ENCODE measurements around the gene ZNF32. TPM values are rescaled to one million over a fixed set of nuclear protein-coding genes. Genes with fewer than 3 reads are reported as not detected.
A peak's percentile ranks its signal among the peaks of the same experiment; 100 is the strongest.

ZNF32 gene
- total RNA-seq, 3 donors from 2014 or later, result 53.1 to 74.3 (median 54.4) TPM

DNA sequence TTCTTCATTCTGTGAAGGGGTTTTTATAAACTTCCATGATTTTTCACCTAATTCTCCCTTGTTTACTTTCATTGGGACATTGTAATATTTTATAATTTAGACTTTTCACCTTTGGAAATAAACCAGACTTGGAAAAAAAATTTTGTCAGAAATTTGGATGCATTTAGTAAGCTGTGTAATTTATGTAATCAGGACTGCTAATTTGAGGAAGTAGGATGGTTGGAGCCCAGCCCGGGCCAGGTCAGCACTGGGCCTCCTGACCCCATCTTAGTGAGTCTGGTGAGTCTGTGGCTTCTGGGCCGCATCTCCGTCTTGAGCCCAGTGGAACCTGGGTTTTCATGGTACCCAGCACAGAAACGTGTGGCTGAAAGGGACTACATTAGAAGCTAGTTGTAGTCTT, 27.6 kb upstream of the ZNF32 start:
- H3K36me3 ChIP-seq, result no peaks in the 10 kb centered on the region
- TF ChIP-seq, protein P1, sequence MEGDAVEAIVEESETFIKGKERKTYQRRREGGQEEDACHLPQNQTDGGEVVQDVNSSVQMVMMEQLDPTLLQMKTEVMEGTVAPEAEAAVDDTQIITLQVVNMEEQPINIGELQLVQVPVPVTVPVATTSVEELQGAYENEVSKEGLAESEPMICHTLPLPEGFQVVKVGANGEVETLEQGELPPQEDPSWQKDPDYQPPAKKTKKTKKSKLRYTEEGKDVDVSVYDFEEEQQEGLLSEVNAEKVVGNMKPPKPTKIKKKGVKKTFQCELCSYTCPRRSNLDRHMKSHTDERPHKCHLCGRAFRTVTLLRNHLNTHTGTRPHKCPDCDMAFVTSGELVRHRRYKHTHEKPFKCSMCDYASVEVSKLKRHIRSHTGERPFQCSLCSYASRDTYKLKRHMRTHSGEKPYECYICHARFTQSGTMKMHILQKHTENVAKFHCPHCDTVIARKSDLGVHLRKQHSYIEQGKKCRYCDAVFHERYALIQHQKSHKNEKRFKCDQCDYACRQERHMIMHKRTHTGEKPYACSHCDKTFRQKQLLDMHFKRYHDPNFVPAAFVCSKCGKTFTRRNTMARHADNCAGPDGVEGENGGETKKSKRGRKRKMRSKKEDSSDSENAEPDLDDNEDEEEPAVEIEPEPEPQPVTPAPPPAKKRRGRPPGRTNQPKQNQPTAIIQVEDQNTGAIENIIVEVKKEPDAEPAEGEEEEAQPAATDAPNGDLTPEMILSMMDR (IDR thresholded peaks at IDR 0.05), result no peak
- TF ChIP-seq POLR2AphosphoS5 (IDR thresholded peaks at IDR 0.05) (no peak), POLR2A (IDR thresholded peaks at IDR 0.05) (no peak)
- no peak overlapping the region for H3K4me3 ChIP-seq
- DNase-seq (ENCODE audit: low spot score in 2 of 2), result no peak
- peaks cover 0 to 2% of the 10 kb centered on the region in 2 donors for H3K27me3 ChIP-seq
- no peaks in the 10 kb centered on the region for H3K4me1 ChIP-seq
- no peaks in the 10 kb centered on the region for H3K9me3 ChIP-seq
- intact Hi-C loops (cut with DNase I; ENCODE audit: low total_unique reads), result loop anchor here (10.0 kb wide), 1 partner anchor 1178 kb away; no protein-coding TSS in a partner anchor
- H3K27ac ChIP-seq, result peak overlapping the region in 1 of 2 donors; percentile 20

DNA sequence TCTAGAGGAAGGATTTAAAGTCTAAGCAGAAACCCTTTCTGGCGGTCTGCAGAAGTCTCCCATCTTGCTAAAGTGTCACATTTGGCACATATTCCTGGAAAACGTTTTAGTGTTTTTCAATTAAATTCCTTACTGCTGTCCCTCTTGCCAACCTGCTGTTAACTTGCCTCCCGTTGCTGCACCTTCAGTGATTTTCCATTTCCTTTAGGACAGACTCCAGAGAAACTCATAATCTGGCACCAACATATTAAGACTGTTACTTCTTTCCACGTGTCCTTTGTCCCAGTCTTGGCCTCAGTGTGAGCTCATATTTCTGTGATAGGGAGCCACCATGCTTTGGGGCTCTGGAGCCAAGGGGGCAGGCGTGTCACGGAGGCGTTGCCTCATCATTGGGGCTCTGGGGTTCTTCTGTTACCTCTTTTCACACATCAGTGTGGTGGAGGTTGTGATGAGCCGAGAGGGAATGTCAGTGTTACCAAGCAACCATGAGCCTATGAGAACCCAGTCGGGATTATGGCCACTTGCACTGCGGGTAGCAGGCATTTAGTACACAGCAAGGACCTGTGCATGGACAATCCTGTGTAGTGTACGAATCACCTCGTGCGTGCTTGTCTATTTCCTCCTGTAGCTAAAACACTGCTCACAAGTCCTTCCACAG, 26.0 kb upstream of the ZNF32 start:
- DNase-seq (ENCODE audit: low spot score in 2 of 2), result no peak

DNA sequence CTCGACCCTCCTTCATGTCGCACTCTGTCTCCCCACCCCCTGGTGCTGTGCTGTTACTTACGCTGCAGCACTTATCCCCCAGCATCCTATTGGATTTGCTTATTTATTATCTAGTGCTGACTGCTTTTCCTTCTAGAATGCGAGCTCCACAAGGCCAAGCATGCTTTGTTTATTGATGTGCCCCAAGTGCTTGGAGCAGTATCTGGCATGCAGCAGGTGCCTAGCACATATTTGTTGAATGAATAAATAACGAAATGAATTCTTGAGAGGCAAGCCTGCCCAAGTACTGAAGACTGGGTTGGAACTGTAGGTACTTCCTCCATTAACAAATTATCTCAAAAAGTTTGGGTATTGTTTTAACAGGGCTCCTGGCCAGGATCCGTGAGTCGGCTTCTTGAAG, 24.8 kb upstream of the ZNF32 start:
- DNase-seq (ENCODE audit: low spot score in 2 of 2), result no peak
- H3K4me1 ChIP-seq, result no peaks in the 10 kb centered on the region
- H3K27me3 ChIP-seq, result peaks cover 0 to 10% of the 10 kb centered on the region in 2 donors
- H3K4me3 ChIP-seq, result no peak overlapping the region
- no peaks in the 10 kb centered on the region for H3K9me3 ChIP-seq
- intact Hi-C loops (cut with DNase I; ENCODE audit: low total_unique reads), result loop anchor here (10.0 kb wide), 1 partner anchor 1181 kb away; no protein-coding TSS in a partner anchor
- H3K27ac ChIP-seq, result no peak overlapping the region
- no peaks in the 10 kb centered on the region for H3K36me3 ChIP-seq
- TF ChIP-seq, protein P1 (IDR thresholded peaks at IDR 0.05), result no peak
- TF ChIP-seq POLR2A (IDR thresholded peaks at IDR 0.05), result no peak
- TF ChIP-seq POLR2AphosphoS5 (IDR thresholded peaks at IDR 0.05), result no peak

More for the DNA sequence above, 26.0 kb upstream of the ZNF32 start:
- Histone ChIP-seq H3K27me3 (peaks cover 0 to 10% of the 10 kb centered on the region in 2 donors), H3K4me3 (no peak overlapping the region), H3K4me1 (no peaks in the 10 kb centered on the region), H3K27ac (no peak overlapping the region), H3K9me3 (no peaks in the 10 kb centered on the region), H3K36me3 (no peaks in the 10 kb centered on the region)
- no peak for TF ChIP-seq POLR2A (IDR thresholded peaks at IDR 0.05)
- TF ChIP-seq, protein P1 (IDR thresholded peaks at IDR 0.05), result no peak
- TF ChIP-seq POLR2AphosphoS5 (IDR thresholded peaks at IDR 0.05), result no peak
- intact Hi-C loops (cut with DNase I; ENCODE audit: low total_unique reads), result loop anchor here (10.0 kb wide), 1 partner anchor 1180 kb away; no protein-coding TSS in a partner anchor

DNA sequence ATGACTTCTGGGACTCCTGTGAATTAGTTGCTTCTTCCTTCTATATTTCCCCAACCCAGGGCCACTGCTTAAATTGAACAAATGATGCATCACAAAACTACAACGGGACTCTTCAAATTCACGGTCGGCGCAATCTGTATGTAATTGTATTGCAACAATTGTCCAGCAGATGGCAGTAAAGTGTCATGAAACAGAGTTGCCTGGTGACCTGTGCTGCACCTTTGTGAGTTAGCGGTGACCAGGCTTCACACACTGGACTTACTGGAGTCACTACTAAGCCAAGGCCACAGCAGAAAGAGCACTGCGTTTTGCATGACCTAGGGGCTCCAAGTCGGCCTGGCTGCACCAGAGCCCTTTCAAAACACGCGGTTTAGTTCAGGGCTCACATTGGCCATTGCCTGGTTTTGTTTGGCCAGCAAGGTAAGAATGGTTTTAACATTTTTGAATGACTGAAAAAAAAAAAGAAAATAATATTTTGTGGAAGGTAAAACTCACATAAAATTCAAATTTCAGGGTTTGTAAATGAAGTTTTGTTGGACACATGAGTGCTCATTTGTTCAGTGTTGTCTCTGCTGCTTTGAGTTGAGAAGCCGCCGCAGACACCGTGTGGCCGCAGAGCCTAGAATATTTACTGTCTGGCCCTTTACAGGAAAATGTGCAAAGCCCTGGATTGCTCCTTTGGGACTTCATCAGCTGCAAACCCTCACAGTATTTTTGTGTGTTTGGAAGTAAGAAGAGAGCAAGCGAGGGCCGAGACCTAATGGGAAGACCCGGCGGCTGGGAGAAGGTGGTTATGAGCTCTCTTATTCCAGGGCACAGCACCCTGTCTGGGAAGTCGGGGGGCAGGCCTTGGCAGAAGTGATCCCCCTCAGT, 23.2 kb upstream of the ZNF32 start:
- TF ChIP-seq POLR2A (IDR thresholded peaks at IDR 0.05), result no peak
- TF ChIP-seq, protein P1 (IDR thresholded peaks at IDR 0.05), result peak; percentile 87 to 91 (median 90)
- peaks cover 0 to 19% of the 10 kb centered on the region in 2 donors for H3K27me3 ChIP-seq
- peak in 1 of 2 donors; percentile 51 for DNase-seq (ENCODE audit: low spot score in 2 of 2)
- H3K4me1 ChIP-seq, result no peaks in the 10 kb centered on the region
- no peaks in the 10 kb centered on the region for H3K9me3 ChIP-seq
- intact Hi-C loops (cut with DNase I; ENCODE audit: low total_unique reads), result loop anchor here (10.0 kb wide), 1 partner anchor 1183 kb away; no protein-coding TSS in a partner anchor
- no peak overlapping the region for H3K4me3 ChIP-seq
- no peaks in the 10 kb centered on the region for H3K36me3 ChIP-seq
- H3K27ac ChIP-seq, result no peak overlapping the region

All from breast epithelium (tissue), 4 donors.